B cell (primary cell): ENCODE measurements around the gene KIAA1217. TPM values are rescaled to one million over a fixed set of nuclear protein-coding genes. Genes with fewer than 3 reads are reported as not detected.

Experiments used
- ATAC-seq: fragments of 200-7000 bp; cut with Tn5 transposase; one replicate; pipeline ENCODE4 v1.10.0; 2021; ENCODE audit warnings: low read depth, mild to moderate bottlenecking, moderate number of reproducible peaks, moderate library complexity
- CTCF ChIA-PET: fragments of 350-600 bp; sonication (Branson Sonifier 250); formaldehyde crosslinking; loops from one replicate; lab custom pipeline; 2021; ENCODE audit warnings: antibody characterized with exemption, inconsistent platforms; lab: Charles Lee
- POLR2A ChIA-PET: fragments of 350-600 bp; sonication (Branson Sonifier 250); formaldehyde crosslinking; loops from one replicate; lab custom pipeline; 2021; ENCODE audit warnings: antibody characterized with exemption; lab: Charles Lee
- DNase-seq: peaks from one replicate; pipeline ENCODE4 v3.0.0; 2013
- H2AFZ ChIP-seq: 2 replicates; pipeline ENCODE4 v1.6.1; 2012; ENCODE audit warnings: mild to moderate bottlenecking, low read depth, low read length; ENCODE audit not compliant: insufficient read depth, poor library complexity, severe bottlenecking
- H3K27ac ChIP-seq, 2 donors: 1 replicate in 1 of 2; 2 replicates in 1 of 2; pipeline ENCODE4 v1.5.1; 2012 to 2013; ENCODE audit warnings: low read length in 2 of 2, mild to moderate bottlenecking in 2 of 2, moderate library complexity in 1 of 2
- H3K27me3 ChIP-seq, 4 experiments: fragments of 200-600 bp in 1 of 4; sonication (generic) in 1 of 4; replicated peaks in 1 of 4; 1 replicate in 2 of 4; 2 replicates in 2 of 4; pipeline versions ENCODE4 v1.6.1 to v1.7.0; 2013 to 2016; ENCODE audit warnings: low read length in 3 of 4, mild to moderate bottlenecking in 2 of 4, mixed read lengths in 1 of 4, moderate library complexity in 1 of 4; ENCODE audit not compliant: insufficient read depth in 4 of 4, control insufficient read depth in 3 of 4; ENCODE audit errors: control extremely low read depth in 1 of 4
- H3K36me3 ChIP-seq, 2 experiments: replicated peaks in 1 of 2; 1 replicate in 1 of 2; 2 replicates in 1 of 2; pipeline versions ENCODE4 v1.6.1 to v1.7.1; 2013; ENCODE audit warnings: low read length in 1 of 2; ENCODE audit not compliant: insufficient read depth in 2 of 2, control insufficient read depth in 1 of 2; ENCODE audit errors: control extremely low read depth in 1 of 2, extremely low read depth in 1 of 2
- H3K4me1 ChIP-seq, 2 donors: fragments of 200-600 bp in 1 of 2; sonication (generic) in 1 of 2; 1 replicate in 1 of 2; 2 replicates in 1 of 2; pipeline versions ENCODE4 v1.5.1 to v1.6.1; 2013 to 2017; ENCODE audit warnings: low read length in 2 of 2; ENCODE audit not compliant: control insufficient read depth in 2 of 2, insufficient read depth in 2 of 2
- H3K4me2 ChIP-seq: replicated peaks from 2 replicates; pipeline ENCODE3; 2012; ENCODE audit warnings: mild to moderate bottlenecking, low read depth, low read length; ENCODE audit not compliant: poor library complexity, severe bottlenecking
- H3K4me3 ChIP-seq, 5 experiments: fragments of 200-600 bp in 1 of 5; sonication (generic) in 1 of 5; 1 replicate in 3 of 5; 2 replicates in 2 of 5; pipeline versions ENCODE4 v1.5.1 to v1.7.0; 2011 to 2016; ENCODE audit warnings: low read length in 4 of 5, mild to moderate bottlenecking in 4 of 5, low read depth in 2 of 5, control low read depth in 1 of 5, moderate library complexity in 1 of 5; ENCODE audit not compliant: insufficient read depth in 1 of 5; ENCODE audit errors: control extremely low read depth in 1 of 5, extremely low read depth in 1 of 5
- H3K79me2 ChIP-seq: fragments of 200-600 bp; sonication (generic); one replicate; pipeline ENCODE4 v1.6.0; 2016; ENCODE audit warnings: low read length; ENCODE audit not compliant: control insufficient read depth, insufficient read depth
- H3K9ac ChIP-seq: fragments of 200-600 bp; sonication (generic); 2 replicates; pipeline ENCODE4 v1.6.1; 2017; ENCODE audit warnings: mild to moderate bottlenecking, low read length, moderate library complexity
- H3K9me3 ChIP-seq, 3 donors: one replicate each; pipeline versions ENCODE4 v1.6.1 to v1.7.1; 2013; ENCODE audit warnings: low read length in 2 of 3; ENCODE audit not compliant: control insufficient read depth in 2 of 3, insufficient read depth in 1 of 3; ENCODE audit errors: control extremely low read depth in 1 of 3
- H4K20me1 ChIP-seq: 2 replicates; pipeline ENCODE4 v1.6.0; 2012; ENCODE audit warnings: mild to moderate bottlenecking, low read length; ENCODE audit not compliant: insufficient read depth, control insufficient read depth, poor library complexity, severe bottlenecking
- H3K27ac Mint-ChIP-seq: one replicate; pipeline ENCODE4 v1.8.0; 2021; ENCODE audit warnings: mixed read lengths
- H3K27me3 Mint-ChIP-seq: one replicate; pipeline ENCODE4 v1.8.0; 2021; ENCODE audit warnings: mixed read lengths
- H3K4me1 Mint-ChIP-seq: one replicate; pipeline ENCODE4 v1.8.0; 2021; ENCODE audit warnings: mixed read lengths
- H3K4me3 Mint-ChIP-seq: one replicate; pipeline ENCODE4 v1.8.0; 2021; ENCODE audit warnings: mixed read lengths
- H3K9me3 Mint-ChIP-seq: one replicate; pipeline ENCODE4 v1.8.0; 2022; ENCODE audit warnings: mixed read lengths; ENCODE audit not compliant: insufficient read depth
- EZH2 ChIP-seq: IDR thresholded peaks from 2 replicates; pipeline ENCODE4 v1.6.1; 2012; ENCODE audit warnings: borderline replicate concordance, low read depth, mild to moderate bottlenecking, moderate library complexity, low read length; ENCODE audit not compliant: insufficient read depth, poor library complexity, severe bottlenecking
- WGBS: methylation state at CpG from one replicate; pipeline ENCODE4 v1.1.5; 2013; ENCODE audit warnings: missing lambda C conversion rate; ENCODE audit not compliant: insufficient coverage; 5-methylcytosine and 5-hydroxymethylcytosine counted together
- intact Hi-C: fragments of 100-400 bp; cut with micrococcal nuclease; formaldehyde crosslinking; loops from one replicate; pipeline ENCODE4 v1.10.0; 2022
- polyA plus RNA-seq: library from polyadenylated mRNA; depleted of rRNA; stranded (reverse); fragments of >200 nt; gene quantifications from 2 replicates; pipeline ENCODE4 v1.2.3, GENCODE V29; 2012
- total RNA-seq, 2 donors: library from RNA; stranded (reverse); fragments of 120-200 nt in 1 of 2; gene quantifications; 1 replicate in 1 of 2; 2 replicates in 1 of 2; pipeline versions ENCODE4 v1.2.3 to v1.2.4, GENCODE V29; 2013 to 2022
- TF ChIP-seq, protein P1 (sequence below): fragments of 200-600 bp; IDR thresholded peaks from one replicate; pipeline ENCODE4 v1.8.0; 2022; ENCODE audit warnings: antibody characterized with exemption, mild to moderate bottlenecking

The KIAA1217 gene
- total and polyA plus RNA-seq, 2 donors (not counting 1 experiment from before 2014, with no cell fraction given), result 0.67 TPM; not detected in 1

DNA sequence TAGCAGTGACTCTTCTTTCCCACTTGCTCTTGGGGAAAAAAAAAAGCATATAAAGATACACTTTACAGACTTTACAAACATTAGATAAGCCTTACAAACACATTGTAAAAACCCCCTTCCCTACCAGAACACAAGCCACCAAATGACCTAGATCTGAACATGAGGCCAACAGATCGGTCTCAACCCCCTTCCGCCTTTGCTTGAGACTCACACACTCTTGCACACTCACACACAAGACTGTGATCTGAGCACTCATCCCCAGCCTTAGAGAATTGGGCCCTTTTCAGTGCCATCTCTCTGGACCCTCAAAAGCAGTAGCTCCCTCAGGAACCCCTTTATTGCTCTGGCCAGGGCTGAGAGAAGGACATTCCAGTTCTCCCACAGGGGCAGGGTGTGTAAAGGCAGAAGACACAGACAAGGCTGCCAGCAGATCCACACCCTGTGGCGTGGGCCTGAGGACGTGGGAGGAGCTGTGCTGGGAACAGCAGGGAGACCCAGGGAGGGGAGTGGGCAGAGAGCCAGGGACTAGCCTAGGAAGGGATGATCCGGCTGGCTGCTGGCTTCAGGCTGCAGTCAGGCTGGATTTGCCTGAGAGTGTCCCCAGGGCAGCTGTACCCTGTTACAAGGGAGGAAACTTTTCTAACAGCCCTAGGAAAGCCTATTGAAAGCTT, 206.7 kb downstream of the KIAA1217 start:
- Histone ChIP-seq H3K4me1 (no peaks in the 10 kb centered on the region), H3K27me3 (no peaks in the 10 kb centered on the region), H3K9ac (no peak overlapping the region), H4K20me1 (no peaks in the 10 kb centered on the region), H3K36me3 (no peaks in the 10 kb centered on the region), H3K79me2 (no peaks in the 10 kb centered on the region), H3K4me2 (no peak overlapping the region), H2AFZ (no peak overlapping the region), H3K27ac (no peak overlapping the region), H3K9me3 (peaks cover 0 to 7% (median 0%) of the 10 kb centered on the region in 3 donors), H3K4me3 (no peak overlapping the region)
- CTCF ChIA-PET, result no interaction called here
- Mint-ChIP-seq H3K9me3 (no peaks in the 10 kb centered on the region), H3K4me3 (no peak overlapping the region), H3K27ac (no peak overlapping the region), H3K4me1 (no peaks in the 10 kb centered on the region), H3K27me3 (no peaks in the 10 kb centered on the region)
- POLR2A ChIA-PET, result no interaction called here
- 92% methylated on average over 5 of the region's 5 CpGs for WGBS
- ATAC-seq, result no peak
- no peak for DNase-seq
- TF ChIP-seq, protein P1, sequence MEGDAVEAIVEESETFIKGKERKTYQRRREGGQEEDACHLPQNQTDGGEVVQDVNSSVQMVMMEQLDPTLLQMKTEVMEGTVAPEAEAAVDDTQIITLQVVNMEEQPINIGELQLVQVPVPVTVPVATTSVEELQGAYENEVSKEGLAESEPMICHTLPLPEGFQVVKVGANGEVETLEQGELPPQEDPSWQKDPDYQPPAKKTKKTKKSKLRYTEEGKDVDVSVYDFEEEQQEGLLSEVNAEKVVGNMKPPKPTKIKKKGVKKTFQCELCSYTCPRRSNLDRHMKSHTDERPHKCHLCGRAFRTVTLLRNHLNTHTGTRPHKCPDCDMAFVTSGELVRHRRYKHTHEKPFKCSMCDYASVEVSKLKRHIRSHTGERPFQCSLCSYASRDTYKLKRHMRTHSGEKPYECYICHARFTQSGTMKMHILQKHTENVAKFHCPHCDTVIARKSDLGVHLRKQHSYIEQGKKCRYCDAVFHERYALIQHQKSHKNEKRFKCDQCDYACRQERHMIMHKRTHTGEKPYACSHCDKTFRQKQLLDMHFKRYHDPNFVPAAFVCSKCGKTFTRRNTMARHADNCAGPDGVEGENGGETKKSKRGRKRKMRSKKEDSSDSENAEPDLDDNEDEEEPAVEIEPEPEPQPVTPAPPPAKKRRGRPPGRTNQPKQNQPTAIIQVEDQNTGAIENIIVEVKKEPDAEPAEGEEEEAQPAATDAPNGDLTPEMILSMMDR, result no peak
- no peak for TF ChIP-seq EZH2
- intact Hi-C loops, result no loop called here

DNA sequence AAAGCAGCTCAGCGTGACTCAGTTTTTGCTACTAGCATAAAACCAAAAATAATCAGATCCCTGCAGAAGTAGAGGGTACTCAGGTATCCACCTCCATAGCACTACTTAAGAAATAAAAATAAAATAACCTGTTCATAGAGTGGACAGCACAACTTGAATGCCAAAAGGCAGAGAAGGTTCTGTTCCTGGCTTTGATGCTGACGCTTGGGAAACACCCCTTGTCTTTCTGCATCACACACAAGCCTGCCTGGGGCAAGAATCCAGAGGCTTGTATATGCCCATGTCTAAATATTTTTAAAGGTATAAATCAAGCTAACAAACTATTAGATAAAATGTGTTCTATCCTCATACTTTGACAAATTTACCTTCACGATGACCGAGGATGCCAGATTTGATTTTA, 207.3 kb downstream of the KIAA1217 start:
- Mint-ChIP-seq H3K27me3 (no peaks in the 10 kb centered on the region), H3K27ac (no peak overlapping the region), H3K4me1 (no peaks in the 10 kb centered on the region), H3K9me3 (no peaks in the 10 kb centered on the region), H3K4me3 (no peak overlapping the region)
- H3K9ac ChIP-seq, result no peak overlapping the region
- H3K4me3 ChIP-seq, result no peak overlapping the region
- ChIA-PET POLR2A (no interaction called here), CTCF (no interaction called here)
- no peak overlapping the region for H3K27ac ChIP-seq
- no peak for DNase-seq
- no peaks in the 10 kb centered on the region for H3K4me1 ChIP-seq
- ATAC-seq, result no peak
- no peaks in the 10 kb centered on the region for H4K20me1 ChIP-seq
- no peaks in the 10 kb centered on the region for H3K79me2 ChIP-seq
- H3K9me3 ChIP-seq, result peaks cover 0 to 7% (median 0%) of the 10 kb centered on the region in 3 donors
- H3K36me3 ChIP-seq, result no peaks in the 10 kb centered on the region
- no peak overlapping the region for H2AFZ ChIP-seq
- no peaks in the 10 kb centered on the region for H3K27me3 ChIP-seq
- no peak overlapping the region for H3K4me2 ChIP-seq
- no peak for TF ChIP-seq EZH2
- TF ChIP-seq, protein P1, result no peak
- WGBS, result 93% methylated on average over 2 of the region's 4 CpGs
- intact Hi-C loops, result no loop called here
